Measurements from ENCODE around the gene EDEM2.

DNA sequence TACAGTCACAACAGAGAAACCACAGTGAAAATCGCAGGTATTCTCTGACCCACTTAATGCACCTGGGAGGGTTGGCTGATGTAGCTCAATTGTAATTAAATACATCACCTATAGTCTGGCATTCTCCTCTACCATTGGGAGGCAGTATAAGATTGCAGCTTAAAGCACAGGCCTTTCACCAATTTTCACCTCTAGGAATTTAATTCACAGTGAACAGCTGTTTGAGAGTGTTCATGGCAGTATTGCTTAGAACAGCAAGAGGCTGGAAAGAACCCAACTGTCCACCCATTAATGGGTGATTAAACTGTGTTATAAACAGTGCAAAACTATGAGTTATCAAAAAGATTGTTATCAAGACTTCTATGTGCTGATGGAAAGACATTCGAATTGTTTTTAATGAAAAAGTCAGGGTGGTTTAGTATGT lies 2.0 kb downstream of the EDEM2 start:
- no peak for TF ChIP-seq POLR2A (IDR thresholded peaks at IDR 0.05)
- TF ChIP-seq, protein P1, sequence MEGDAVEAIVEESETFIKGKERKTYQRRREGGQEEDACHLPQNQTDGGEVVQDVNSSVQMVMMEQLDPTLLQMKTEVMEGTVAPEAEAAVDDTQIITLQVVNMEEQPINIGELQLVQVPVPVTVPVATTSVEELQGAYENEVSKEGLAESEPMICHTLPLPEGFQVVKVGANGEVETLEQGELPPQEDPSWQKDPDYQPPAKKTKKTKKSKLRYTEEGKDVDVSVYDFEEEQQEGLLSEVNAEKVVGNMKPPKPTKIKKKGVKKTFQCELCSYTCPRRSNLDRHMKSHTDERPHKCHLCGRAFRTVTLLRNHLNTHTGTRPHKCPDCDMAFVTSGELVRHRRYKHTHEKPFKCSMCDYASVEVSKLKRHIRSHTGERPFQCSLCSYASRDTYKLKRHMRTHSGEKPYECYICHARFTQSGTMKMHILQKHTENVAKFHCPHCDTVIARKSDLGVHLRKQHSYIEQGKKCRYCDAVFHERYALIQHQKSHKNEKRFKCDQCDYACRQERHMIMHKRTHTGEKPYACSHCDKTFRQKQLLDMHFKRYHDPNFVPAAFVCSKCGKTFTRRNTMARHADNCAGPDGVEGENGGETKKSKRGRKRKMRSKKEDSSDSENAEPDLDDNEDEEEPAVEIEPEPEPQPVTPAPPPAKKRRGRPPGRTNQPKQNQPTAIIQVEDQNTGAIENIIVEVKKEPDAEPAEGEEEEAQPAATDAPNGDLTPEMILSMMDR (IDR thresholded peaks at IDR 0.05) = peak; percentile 42 to 87 (median 46)
